HL-60/S4 treated with phorbol 12-myristate 13-acetate at 8.2 ng/mL for 4 days and 3 days (cell line): Measurements from ENCODE around the gene EIF3J.
"Not testable (repeated sequence)": the region's sequence is repeated elsewhere in the genome, so short reads cannot be mapped to it uniquely, and the experiment has no call there.

ENCODE experiments used
- in situ Hi-C: fragments of 300-500 bp; cut with MboI; formaldehyde crosslinking; loops from 2 replicates; pipeline ENCODE4 v1.15.0; 2022; ENCODE audit warnings: low sequenced_read_pairs

The EIF3J gene

GRCh38 chr15:44536962-44537734, at the start of gene EIF3J:
TSS of gene EIF3J (plus strand) at chr15:44537147. CDS start at chr15:44537195, 48 bp downstream.
- in situ Hi-C loops, result no loop called here

GRCh38 chr15:44489464-44489863, 47.5 kb upstream of the EIF3J start:
- in situ Hi-C loops, result no loop called here

GRCh38 chr15:44490622-44491021, 46.3 kb upstream of the EIF3J start:
- in situ Hi-C loops, result no loop called here

- in situ Hi-C loops, result no loop called here
Measured at GRCh38 chr15:44492040-44492439, 44.9 kb upstream of the EIF3J start.

- in situ Hi-C loops, result no loop called here
Measured at GRCh38 chr15:44492672-44493071, 44.3 kb upstream of the EIF3J start.

GRCh38 chr15:44495562-44495961, 41.4 kb upstream of the EIF3J start:
- in situ Hi-C loops, result no loop called here

GRCh38 chr15:44500555-44500954, 36.4 kb upstream of the EIF3J start:
- in situ Hi-C loops, result no loop called here

- in situ Hi-C loops, result no loop called here
Measured at GRCh38 chr15:44501768-44502366, 35.1 kb upstream of the EIF3J start.

GRCh38 chr15:44516436-44516835, 20.5 kb upstream of the EIF3J start:
- in situ Hi-C loops, result no loop called here

GRCh38 chr15:44519537-44519936, 17.4 kb upstream of the EIF3J start:
- in situ Hi-C loops, result no loop called here

GRCh38 chr15:44525018-44525417, 11.9 kb upstream of the EIF3J start:
- in situ Hi-C loops, result no loop called here

- in situ Hi-C loops, result no loop called here
Measured at GRCh38 chr15:44527241-44527640, 9.7 kb upstream of the EIF3J start.

- in situ Hi-C loops, result no loop called here
Measured at GRCh38 chr15:44529864-44530604, 6.9 kb upstream of the EIF3J start.

- in situ Hi-C loops, result no loop called here
Measured at GRCh38 chr15:44530653-44531052, 6.3 kb upstream of the EIF3J start.

- in situ Hi-C loops, result not testable (repeated sequence)
Measured at GRCh38 chr15:44532275-44532674, 4.7 kb upstream of the EIF3J start.

GRCh38 chr15:44532689-44533088, 4.3 kb upstream of the EIF3J start:
- in situ Hi-C loops, result no loop called here

- in situ Hi-C loops, result no loop called here
Measured at GRCh38 chr15:44535092-44535491, 1.9 kb upstream of the EIF3J start.

GRCh38 chr15:44535523-44536301, 1.2 kb upstream of the EIF3J start:
- in situ Hi-C loops, result no loop called here

GRCh38 chr15:44536302-44536961, 515 bp upstream of the EIF3J start:
- in situ Hi-C loops, result no loop called here

GRCh38 chr15:44537735-44538240, 841 bp downstream of the EIF3J start:
- in situ Hi-C loops, result no loop called here
